GM12891 (cell line): ENCODE measurements around the gene SYNPO2.

Experiments used
- POLR2A ChIP-seq: IDR thresholded peaks from 2 replicates; pipeline ENCODE4 v1.6.1; 2011; ENCODE audit warnings: low read depth, low read length, control low read depth
- POLR2AphosphoS5 ChIP-seq: IDR thresholded peaks from 2 replicates; pipeline ENCODE4 v1.6.1; 2011; ENCODE audit warnings: low read depth, low read length, control low read depth
- POU2F2 ChIP-seq: IDR thresholded peaks from 2 replicates; pipeline ENCODE4 v1.6.1; 2011; ENCODE audit warnings: low read depth, mild to moderate bottlenecking, control low read depth, low read length, moderate library complexity

DNA sequence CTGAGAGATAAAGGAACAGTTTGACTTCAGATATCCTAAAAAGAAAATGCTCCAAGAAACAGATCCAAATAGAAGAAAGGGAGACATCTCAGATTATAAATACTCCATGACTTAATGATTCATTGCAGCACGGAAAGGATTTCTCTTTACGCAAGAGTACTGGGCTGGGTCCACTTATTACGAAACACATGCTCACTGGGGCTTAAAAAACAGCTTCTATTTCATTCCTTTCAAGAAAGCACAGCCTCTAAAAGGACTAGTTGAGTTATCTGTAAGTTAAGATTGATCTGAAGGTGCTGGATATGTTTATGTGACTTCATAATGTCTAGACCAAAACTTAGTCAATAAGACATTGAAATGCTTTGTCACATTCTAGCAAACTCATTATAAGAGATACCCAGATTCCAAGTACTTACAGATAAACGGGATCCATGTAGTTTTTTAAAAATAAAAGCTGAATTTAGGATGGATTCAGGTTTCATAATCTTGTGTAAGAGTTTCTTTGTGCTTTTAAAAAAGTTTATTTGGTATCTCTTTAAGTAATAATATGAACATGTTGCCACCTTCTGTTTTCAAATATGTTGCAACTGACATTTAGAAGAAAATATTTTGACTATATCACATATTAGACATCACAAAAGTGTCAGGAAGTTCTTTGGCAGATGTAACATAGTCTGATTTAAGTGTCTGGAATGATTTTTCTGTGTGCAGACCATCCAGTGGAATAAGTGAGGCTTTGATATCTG is 137.4 kb downstream of the SYNPO2 start:
- TF ChIP-seq POLR2AphosphoS5 (no peak), POLR2A (no peak), POU2F2 (no peak)
